Esophagus (tissue), 2 donors: ENCODE measurements around the gene HOXB3. TPM values are rescaled to one million over a fixed set of nuclear protein-coding genes. Genes with fewer than 3 reads are reported as not detected.

Source experiments
- H3K27ac ChIP-seq, 2 donors: one replicate each; pipeline ENCODE4 v1.5.1; 2013; ENCODE audit warnings: low read depth in 2 of 2, mild to moderate bottlenecking in 2 of 2, inconsistent platforms in 1 of 2, low read length in 1 of 2, moderate library complexity in 1 of 2
- H3K27me3 ChIP-seq, 2 donors: one replicate each; pipeline ENCODE4 v1.6.1; 2013; ENCODE audit warnings: low read length in 2 of 2, control low read depth in 1 of 2, mild to moderate bottlenecking in 1 of 2; ENCODE audit not compliant: insufficient read depth in 2 of 2, control insufficient read depth in 1 of 2
- H3K36me3 ChIP-seq, 2 donors: one replicate each; pipeline ENCODE4 v1.6.1; 2013; ENCODE audit warnings: low read length in 1 of 2; ENCODE audit not compliant: control insufficient read depth in 2 of 2, insufficient read depth in 2 of 2
- H3K4me1 ChIP-seq, 2 donors: one replicate each; pipeline ENCODE4 v1.6.1; 2013; ENCODE audit warnings: low read length in 1 of 2; ENCODE audit not compliant: control insufficient read depth in 2 of 2, insufficient read depth in 2 of 2
- H3K4me3 ChIP-seq, 2 donors: one replicate each; pipeline ENCODE4 v1.5.1; 2013; ENCODE audit warnings: low read length in 2 of 2, mild to moderate bottlenecking in 2 of 2, low read depth in 1 of 2, moderate library complexity in 1 of 2
- H3K9me3 ChIP-seq, 2 donors: one replicate each; pipeline ENCODE4 v1.6.1; 2013; ENCODE audit warnings: mild to moderate bottlenecking in 2 of 2, low read depth in 1 of 2, low read length in 1 of 2, moderate library complexity in 1 of 2; ENCODE audit not compliant: control insufficient read depth in 2 of 2, insufficient read depth in 1 of 2
- WGBS, 2 donors: extraction: QIAGEN DNeasy Blood & Tissue Kit; methylation state at CpG; one replicate each; pipeline ENCODE4 v1.1.7; 2013; 5-methylcytosine and 5-hydroxymethylcytosine counted together
- polyA plus RNA-seq, 2 donors: library from polyadenylated mRNA; stranded (reverse); fragments of 200-250 nt; gene quantifications; one replicate each; pipeline ENCODE4 v1.2.3, GENCODE V29; 2013
- donor health status: healthy with polysubstance abuse.
- donor health status: Bipolar disorder and iron deficiency.

Gene HOXB3
- polyA plus RNA-seq, 2 donors: 6.3 to 12.7 TPM

DNA sequence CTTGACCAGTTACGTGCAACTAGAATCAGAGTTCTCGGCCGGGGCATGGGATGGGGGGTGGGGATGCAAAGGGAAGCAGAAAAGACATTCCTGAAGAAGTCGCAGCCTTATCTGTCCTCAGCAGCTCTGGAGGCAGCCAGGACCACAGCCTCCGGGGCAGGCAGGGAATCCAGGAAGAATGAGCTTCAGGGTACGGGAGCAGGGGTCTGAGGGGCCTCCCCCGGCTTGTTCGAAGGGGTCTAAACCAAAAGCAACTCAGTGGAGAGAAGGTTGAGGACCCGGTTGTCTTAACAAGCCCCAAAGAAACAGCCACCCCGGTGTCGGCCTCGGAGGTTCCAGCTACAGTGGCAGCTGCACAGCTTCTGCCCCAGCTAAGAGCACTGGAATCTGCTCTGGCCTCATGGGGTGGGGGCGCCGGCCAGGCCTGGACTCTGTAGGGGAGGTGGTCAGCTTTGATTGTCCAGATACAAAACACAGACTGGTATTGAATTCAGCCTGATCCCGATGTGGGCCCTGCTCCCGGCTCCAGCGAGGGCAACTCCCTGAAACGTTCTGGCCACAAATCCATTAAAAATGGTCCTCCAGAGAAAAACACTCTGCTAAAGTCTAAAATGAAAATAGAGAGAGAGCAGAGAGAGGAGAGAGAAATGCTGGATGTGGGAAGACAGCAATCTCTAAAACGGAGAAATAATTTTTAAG is 19.6 kb downstream of the HOXB3 start:
- H3K27me3 ChIP-seq: no peaks in the 10 kb centered on the region
- H3K9me3 ChIP-seq: no peaks in the 10 kb centered on the region
- H3K27ac ChIP-seq: peak overlapping the region; percentile 85 to 92
- H3K4me3 ChIP-seq: peak overlapping the region in 1 of 2 donors; percentile 48
- H3K4me1 ChIP-seq: peaks cover 0 to 6% of the 10 kb centered on the region in 2 donors
- no peaks in the 10 kb centered on the region for H3K36me3 ChIP-seq
- 27 to 28% methylated on average over 19 of the region's 19 CpGs for WGBS, 2 donors

DNA sequence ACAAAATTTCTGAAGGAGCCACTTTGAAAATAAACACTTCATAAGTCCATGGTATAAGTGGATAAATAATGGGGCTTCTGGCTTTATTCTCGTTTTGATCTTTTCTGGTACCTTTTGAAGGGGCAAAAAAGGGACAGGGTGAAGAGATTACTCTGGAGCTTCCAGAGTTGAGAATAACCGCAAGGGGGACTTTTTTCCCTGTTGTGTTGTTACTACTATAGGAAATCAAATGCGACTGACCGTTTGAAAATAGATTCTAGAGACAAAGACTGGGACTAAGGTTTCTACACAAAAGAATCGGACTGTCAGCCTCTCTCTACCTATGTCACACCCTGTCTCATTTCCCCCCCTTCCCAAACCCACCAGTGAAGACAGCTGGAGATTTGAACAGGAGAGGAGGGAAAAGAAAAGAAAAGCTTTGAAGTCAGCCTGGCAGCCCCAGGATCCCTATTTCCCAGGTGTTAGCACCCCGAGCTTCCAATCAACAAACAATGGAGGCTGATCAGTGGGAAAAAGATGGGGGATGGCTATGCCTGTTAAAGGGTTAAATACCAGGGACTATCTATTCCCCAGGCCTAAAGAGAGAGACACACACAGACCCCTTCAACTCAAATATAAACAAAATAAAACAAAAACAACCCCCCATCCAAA is 20.2 kb downstream of the HOXB3 start:
- Histone ChIP-seq H3K36me3 (no peaks in the 10 kb centered on the region), H3K9me3 (no peaks in the 10 kb centered on the region), H3K4me1 (peaks cover 0 to 6% of the 10 kb centered on the region in 2 donors), H3K27me3 (no peaks in the 10 kb centered on the region), H3K27ac (peak overlapping the region; percentile 85 to 92), H3K4me3 (peak overlapping the region in 1 of 2 donors; percentile 48)
- WGBS, 2 donors: 42 to 43% methylated on average over 6 of the region's 6 CpGs

DNA sequence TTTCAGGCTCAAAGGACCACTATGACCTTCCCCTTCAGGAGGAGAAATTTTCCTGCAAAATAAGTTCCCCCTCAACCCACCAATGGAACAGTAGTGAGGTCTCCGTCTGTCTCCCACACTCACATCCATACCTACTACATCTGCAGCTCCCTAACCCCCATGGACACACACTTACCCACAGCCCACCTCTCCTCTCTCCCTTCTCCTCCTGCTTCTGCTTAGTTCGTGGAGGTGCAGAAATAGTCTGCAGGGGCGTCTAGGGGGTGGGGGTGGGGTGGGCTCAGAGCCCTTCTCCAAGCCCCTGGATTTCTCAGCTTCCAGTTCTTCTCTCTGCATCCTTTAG is 20.8 kb downstream of the HOXB3 start:
- 31 to 33% methylated on average over 3 of the region's 3 CpGs for WGBS, 2 donors
- Histone ChIP-seq H3K27ac (peak overlapping the region; percentile 57 to 62), H3K4me1 (peaks cover 0 to 6% of the 10 kb centered on the region in 2 donors), H3K36me3 (no peaks in the 10 kb centered on the region), H3K9me3 (no peaks in the 10 kb centered on the region), H3K27me3 (no peaks in the 10 kb centered on the region), H3K4me3 (peak overlapping the region in 1 of 2 donors; percentile 12)

DNA sequence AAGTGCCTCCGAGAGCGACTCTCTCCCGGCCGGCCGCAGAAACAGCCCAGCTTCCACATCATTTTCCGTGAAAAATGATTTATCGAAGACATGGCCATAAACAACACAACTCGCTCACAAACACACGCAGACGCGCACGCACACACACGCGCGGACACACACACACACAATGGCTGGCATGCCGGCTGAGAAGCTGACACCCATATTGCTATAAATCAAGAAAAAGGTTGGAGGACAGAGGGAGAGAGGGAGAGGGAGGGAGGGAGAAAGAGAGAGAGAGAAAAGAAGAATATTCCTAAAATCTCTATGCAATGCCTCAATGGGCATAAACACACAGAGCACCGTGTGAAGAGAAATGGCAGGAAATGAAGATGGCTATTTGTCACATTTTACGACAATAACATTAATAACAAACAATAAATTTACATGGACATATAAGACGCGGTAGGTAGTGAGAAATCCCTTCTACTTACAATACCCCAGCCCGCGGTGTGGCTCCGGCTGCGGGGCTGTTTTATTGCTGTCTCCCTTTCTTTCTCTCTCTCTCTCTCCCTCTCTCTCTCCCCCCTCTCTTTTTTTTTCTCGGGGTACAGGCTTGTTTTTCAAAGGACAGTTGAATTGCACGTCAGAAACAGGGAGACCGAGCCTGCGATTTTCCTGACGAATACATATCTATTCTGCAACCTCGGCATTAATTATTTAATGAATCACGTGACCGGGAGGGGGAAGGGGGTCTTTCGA is 21.4 kb downstream of the HOXB3 start:
- H3K27ac ChIP-seq: peak overlapping the region; percentile 57 to 78
- H3K36me3 ChIP-seq: no peaks in the 10 kb centered on the region
- 24 to 31% methylated on average over 33 of the region's 33 CpGs for WGBS, 2 donors
- peak overlapping the region in 1 of 2 donors; percentile 12 for H3K4me3 ChIP-seq
- H3K4me1 ChIP-seq: peaks cover 2 to 7% of the 10 kb centered on the region in 2 donors
- no peaks in the 10 kb centered on the region for H3K27me3 ChIP-seq
- H3K9me3 ChIP-seq: no peaks in the 10 kb centered on the region

DNA sequence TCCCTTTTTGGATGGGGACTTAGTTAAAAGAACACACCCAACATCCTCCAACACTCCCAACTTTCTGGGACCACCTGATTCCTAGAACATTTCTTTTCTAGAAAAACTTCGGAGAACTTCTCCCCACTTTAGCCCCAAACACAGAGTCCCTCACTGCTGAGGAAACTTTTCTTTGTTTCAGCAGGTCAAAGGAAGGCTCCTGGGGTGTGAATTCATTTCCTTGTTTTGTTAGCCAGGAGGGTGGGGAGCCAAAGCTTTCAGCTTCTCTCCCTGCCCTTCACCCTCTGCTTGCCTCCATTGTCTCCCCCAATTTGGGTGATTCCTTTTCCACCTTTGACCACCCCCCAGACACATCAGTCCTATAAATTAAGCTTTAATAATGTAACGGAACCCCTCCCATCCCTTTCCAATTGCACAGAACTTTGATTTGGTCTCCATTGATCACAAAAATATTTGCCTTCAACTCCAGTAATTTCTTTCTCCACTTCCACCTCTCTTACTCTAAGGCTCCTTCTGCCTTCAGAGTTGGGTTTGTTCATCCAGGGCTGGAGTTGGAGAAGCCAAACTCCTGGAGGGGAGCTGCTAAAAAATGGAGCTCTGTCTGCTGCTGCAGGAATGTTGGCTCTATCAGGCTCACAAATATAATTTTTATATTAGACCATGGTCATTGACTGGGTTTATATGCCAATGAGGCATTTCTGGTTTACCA is 22.2 kb downstream of the HOXB3 start:
- Histone ChIP-seq H3K36me3 (no peaks in the 10 kb centered on the region), H3K27ac (peak overlapping the region; percentile 76 to 86), H3K27me3 (no peaks in the 10 kb centered on the region), H3K9me3 (no peaks in the 10 kb centered on the region), H3K4me3 (peak overlapping the region in 1 of 2 donors; percentile 1), H3K4me1 (peaks cover 2 to 7% of the 10 kb centered on the region in 2 donors)
- 45 to 50% methylated on average over 2 of the region's 2 CpGs for WGBS, 2 donors

DNA sequence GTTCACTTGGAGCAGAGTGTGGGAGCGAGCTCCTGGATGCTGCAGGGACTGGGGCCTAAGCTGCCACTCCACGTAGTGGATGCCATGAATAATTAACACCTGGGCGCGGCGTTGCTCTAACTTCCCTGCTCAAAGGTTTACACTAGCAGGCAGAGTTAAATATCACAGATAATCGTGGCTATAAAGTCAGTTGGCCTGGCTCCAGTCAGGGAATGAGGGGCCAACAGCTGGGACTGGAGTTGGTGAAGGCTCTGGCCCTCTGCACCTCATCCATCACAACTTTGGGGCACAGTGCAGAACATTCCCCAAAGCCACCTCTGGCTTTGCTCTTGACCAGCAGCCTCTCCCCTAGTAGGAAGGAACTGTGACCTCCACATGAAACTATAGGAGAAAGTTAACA is 22.8 kb downstream of the HOXB3 start:
- H3K36me3 ChIP-seq: no peaks in the 10 kb centered on the region
- H3K27me3 ChIP-seq: no peaks in the 10 kb centered on the region
- peaks cover 3 to 7% of the 10 kb centered on the region in 2 donors for H3K4me1 ChIP-seq
- no peaks in the 10 kb centered on the region for H3K9me3 ChIP-seq
- H3K4me3 ChIP-seq: peak overlapping the region in 1 of 2 donors; percentile 1
- WGBS, 2 donors: 46 to 50% methylated on average over 6 of the region's 6 CpGs
- peak overlapping the region; percentile 76 to 86 for H3K27ac ChIP-seq

DNA sequence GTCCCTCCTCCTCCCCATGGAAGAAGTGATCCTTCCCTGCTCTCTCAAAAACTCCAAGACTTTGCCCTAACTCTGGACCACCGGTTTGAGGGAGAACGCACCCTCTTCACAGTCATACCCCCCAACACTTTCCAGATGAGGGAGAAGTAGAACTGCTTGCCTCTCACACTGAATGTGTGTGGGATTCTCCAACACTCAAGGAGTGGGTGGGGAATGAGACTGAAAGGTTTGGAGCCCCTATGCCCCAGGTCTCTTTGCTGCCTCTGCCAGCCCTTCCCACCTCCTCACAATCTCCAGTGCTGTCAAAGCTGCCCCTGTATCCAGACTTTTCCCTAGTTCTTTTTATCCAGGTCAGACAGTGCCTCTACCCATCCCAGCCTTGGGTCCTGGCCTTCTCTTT is 23.3 kb downstream of the HOXB3 start:
- no peaks in the 10 kb centered on the region for H3K9me3 ChIP-seq
- H3K4me1 ChIP-seq: peaks cover 5 to 7% of the 10 kb centered on the region in 2 donors
- H3K4me3 ChIP-seq: no peak overlapping the region
- H3K27me3 ChIP-seq: no peaks in the 10 kb centered on the region
- H3K36me3 ChIP-seq: no peaks in the 10 kb centered on the region
- WGBS, 2 donors: 48 to 50% methylated on average over 2 of the region's 2 CpGs
- H3K27ac ChIP-seq: peak overlapping the region; percentile 76 to 86

DNA sequence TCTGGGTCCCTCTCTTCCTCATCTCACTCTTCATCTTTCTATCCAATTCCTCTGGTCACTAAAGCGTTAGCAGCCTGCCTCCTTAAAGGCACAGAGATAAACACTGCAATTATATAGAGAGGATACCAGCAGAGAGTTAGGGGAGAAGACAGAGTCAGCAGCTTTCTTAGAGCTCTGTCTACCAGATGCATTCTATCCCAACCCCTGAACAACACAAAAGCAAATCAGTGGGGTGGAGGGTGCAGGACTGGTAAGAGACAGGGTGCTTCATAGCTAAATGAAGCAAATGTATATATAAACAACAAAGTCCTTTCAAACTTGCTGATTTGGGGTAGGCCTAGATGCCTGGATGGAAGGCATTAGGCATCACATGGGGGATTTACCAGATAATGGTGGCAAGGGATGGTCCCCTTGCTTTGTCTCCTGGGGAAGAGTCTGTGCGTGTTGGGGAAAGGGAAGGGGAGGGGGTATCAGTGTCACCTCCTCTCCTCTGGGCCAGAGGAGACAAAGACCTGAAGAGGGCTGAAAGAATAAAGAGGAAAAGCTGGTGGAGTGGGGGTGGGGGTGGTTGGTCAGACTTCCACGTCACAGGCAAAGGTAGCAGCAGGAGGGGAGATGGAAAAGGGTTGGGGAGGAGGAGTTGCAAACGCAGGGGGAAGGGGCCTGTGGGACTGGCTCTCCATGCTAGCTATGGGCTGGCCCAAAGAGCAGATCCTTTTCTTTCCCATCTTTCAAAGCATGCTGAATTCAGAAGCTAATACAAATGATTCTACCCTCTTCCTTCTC is 23.9 kb downstream of the HOXB3 start:
- 58 to 71% methylated on average over 4 of the region's 4 CpGs for WGBS, 2 donors
- H3K4me3 ChIP-seq: no peak overlapping the region
- no peaks in the 10 kb centered on the region for H3K9me3 ChIP-seq
- H3K27me3 ChIP-seq: no peaks in the 10 kb centered on the region
- H3K4me1 ChIP-seq: peaks cover 5 to 7% of the 10 kb centered on the region in 2 donors
- H3K27ac ChIP-seq: peak overlapping the region in 1 of 2 donors; percentile 24
- no peaks in the 10 kb centered on the region for H3K36me3 ChIP-seq
